Body of pancreas (tissue), 4 donors: ENCODE results near the gene DNER. TPM values are rescaled to one million over a fixed set of nuclear protein-coding genes. Genes with fewer than 3 reads are reported as not detected.

ENCODE experiments used
- ATAC-seq: fragments of 150-250 bp; one replicate; pipeline ENCODE4 v1.9.1; 2016
- DNase-seq, 4 donors: peaks; one replicate each; pipeline ENCODE4 v3.0.0-alpha.2; 2019
- H3K27ac ChIP-seq, 4 donors: fragments of 200-600 bp; sonication (generic); 1 replicate in 3 of 4; 2 replicates in 1 of 4; pipeline versions ENCODE4 v1.5.1 to v1.6.1; 2016 to 2019; ENCODE audit warnings: mild to moderate bottlenecking in 1 of 4, mixed read lengths in 1 of 4, moderate library complexity in 1 of 4
- H3K27me3 ChIP-seq, 2 donors: fragments of 200-600 bp; sonication (generic); one replicate each; pipeline ENCODE4 v1.6.0; 2016; ENCODE audit warnings: mild to moderate bottlenecking in 1 of 2
- H3K36me3 ChIP-seq, 2 donors: fragments of 200-600 bp; sonication (generic); replicated peaks in 1 of 2; 2 replicates each; pipeline ENCODE4 v1.5.1; 2016; ENCODE audit warnings: low read depth in 2 of 2; ENCODE audit not compliant: insufficient read depth in 1 of 2
- H3K4me1 ChIP-seq: fragments of 200-600 bp; sonication (generic); one replicate; pipeline ENCODE4 v1.6.0; 2016
- H3K4me3 ChIP-seq, 2 donors: fragments of 200-600 bp; sonication (generic); 1 replicate in 1 of 2; 2 replicates in 1 of 2; pipeline ENCODE4 v1.5.1; 2016 to 2019
- H3K9me3 ChIP-seq, 3 donors: fragments of 200-600 bp; sonication (generic); 1 replicate in 2 of 3; 2 replicates in 1 of 3; pipeline ENCODE4 v1.5.1; 2016
- CTCF ChIP-seq, 7 experiments: fragments of 450-650 bp in 4 of 7; fragments of 200-600 bp in 3 of 7; sonication (generic) in 3 of 7; IDR thresholded peaks; one replicate each; pipeline ENCODE4 v1.5.1; 2016 to 2019; ENCODE audit warnings: antibody characterized with exemption in 7 of 7
- POLR2A ChIP-seq, 3 donors: fragments of 450-650 bp; IDR thresholded peaks; one replicate each; pipeline ENCODE4 v1.6.1; 2016; ENCODE audit warnings: antibody characterized with exemption in 3 of 3, mild to moderate bottlenecking in 2 of 3
- WGBS, 2 donors: methylation state at CpG; one replicate each; pipeline ENCODE4 v1.1.5; 2017; 5-methylcytosine and 5-hydroxymethylcytosine counted together
- intact Hi-C: fragments of 100-400 bp; cut with DNase I; formaldehyde crosslinking; loops from one replicate; pipeline ENCODE4 v1.15.1; 2023
- total RNA-seq, 2 donors: library from RNA; depleted of rRNA; stranded (reverse); fragments of >200 nt; gene quantifications; one replicate each; pipeline ENCODE4 v1.1.0, GENCODE V29; 2016

The DNER gene
- total RNA-seq, 2 donors from 2014 or later, result 0.78 to 1.3 TPM

DNA sequence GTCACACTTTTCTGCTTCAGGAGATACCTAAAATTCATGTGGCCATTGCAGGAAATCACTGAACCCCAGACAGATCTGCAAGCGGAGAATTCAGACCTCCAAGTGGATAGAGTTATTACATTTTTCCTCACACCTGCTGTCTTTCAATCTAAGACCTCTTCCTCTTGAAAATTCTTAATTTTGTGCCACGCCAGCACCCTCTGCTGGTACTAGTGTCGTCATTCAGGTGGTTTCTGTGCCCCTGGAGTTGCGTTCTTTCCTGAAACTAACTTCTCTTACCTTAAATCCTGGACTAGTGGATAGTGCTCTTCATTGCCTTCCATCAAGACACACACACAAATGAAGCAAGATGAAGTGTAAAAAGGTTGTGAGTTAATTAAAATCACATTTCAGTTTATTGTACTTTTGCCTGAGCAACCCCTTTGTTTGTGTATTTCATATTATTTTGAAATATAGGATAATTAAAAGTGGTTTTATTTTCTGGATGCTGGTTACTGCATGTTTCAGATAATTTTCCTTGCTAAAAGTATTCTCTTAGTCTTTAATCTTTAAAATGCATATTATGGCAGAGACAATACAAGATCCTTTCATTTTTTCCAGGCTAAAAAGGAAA lies 1.6 kb upstream of the DNER start:
- TF ChIP-seq POLR2A (IDR thresholded peaks at IDR 0.05), result no peak
- TF ChIP-seq CTCF (IDR thresholded peaks at IDR 0.05), result peak in 5 of 7 experiments; percentile 10 to 52 (median 34)
- Histone ChIP-seq H3K27ac (no peak overlapping the region), H3K4me3 (no peak overlapping the region), H3K4me1 (peaks cover 18% of the 10 kb centered on the region), H3K36me3 (no peaks in the 10 kb centered on the region), H3K27me3 (peaks cover 0 to 17% of the 10 kb centered on the region in 2 donors), H3K9me3 (no peaks in the 10 kb centered on the region)
- peak in 3 of 4 donors; percentile 33 to 49 (median 46) for DNase-seq
- intact Hi-C loops, result no loop called here
- 9 to 20% methylated on average over 4 of the region's 4 CpGs for WGBS, 2 donors
- no peak for ATAC-seq

DNA sequence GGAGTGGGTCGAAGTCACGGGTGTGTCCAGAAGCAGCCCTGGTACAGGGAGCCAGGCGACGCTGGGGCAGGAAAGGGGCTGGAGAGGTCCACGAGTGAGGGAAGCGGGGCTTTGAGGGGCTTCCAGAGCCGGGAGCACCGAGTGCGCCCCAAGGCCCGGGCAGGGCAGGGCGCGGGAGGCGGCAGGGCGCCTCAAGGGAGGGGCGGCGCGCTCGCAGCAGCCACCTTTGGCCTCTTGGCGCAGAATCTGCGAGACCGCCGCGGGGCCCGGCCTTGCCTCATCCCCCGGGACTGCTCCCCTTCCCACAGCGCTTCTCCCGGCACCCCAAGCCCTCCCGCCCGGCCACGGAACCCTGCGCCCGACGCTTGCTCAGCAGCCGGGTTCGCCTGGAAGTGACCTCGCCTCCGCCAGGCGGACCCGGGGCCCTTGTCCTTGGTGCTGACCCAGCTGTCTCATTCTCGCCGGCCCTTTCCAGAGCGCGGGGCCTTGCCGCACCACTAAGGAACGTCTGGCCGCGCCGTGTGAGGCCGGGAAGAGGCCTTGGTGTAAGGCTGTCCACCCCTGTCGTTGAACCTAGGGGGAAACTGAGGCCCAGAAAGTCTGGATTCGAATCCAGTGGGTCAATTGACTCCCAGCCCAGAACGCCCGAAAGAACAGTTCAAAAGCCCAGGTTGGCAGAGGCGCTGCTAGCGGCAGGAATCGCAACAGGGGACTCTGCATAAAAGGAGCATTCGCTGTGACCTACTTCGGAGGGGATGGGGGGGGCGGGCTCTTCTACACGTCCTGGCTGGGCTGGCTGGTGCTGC lies 584 bp upstream of the DNER start:
- H3K27me3 ChIP-seq, result peaks cover 0 to 17% of the 10 kb centered on the region in 2 donors

DNA sequence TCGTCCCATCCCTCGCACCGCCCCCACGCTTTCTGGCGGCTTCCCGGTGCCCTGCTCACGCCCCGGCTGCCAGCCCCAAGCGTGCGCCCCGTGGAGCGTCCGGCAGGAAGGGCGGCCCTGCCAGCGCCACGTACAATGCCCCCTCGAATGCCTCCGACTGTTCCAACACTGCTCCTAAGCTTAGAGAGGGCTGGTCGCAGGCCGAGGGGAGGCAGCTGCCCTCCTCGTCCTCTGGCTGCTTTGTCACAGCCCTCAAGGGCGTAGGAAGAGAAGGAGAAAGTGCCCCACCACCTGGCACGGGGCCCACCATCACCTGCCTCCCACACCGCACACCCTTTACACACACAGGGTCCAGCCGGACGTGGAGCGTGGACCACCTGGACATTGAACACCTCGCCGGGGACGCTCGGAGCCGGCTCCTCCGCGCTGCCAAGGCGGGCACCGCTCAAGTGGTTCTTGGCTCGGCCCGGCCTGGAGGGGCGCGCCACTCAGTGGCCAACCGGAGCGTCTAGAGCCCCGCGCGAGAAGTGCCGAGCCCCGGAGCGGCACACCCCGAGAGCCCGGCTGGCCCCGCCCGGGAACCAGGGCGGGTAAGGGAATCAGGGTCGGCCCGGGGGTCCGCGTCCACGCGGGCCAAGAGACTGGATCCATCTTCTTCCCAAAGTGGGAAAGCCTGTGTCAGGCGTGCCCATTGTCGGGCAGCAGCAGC lies 830 bp downstream of the DNER start:
- peak in 1 of 4 donors; percentile 13 for DNase-seq
- no peak for TF ChIP-seq POLR2A (IDR thresholded peaks at IDR 0.05)
- TF ChIP-seq CTCF (IDR thresholded peaks at IDR 0.05), result no peak
- no peaks in the 10 kb centered on the region for H3K9me3 ChIP-seq
- WGBS, 2 donors, result 2 to 8% methylated on average over 27 to 60 of the region's 61 CpGs
- intact Hi-C loops, result no loop called here
- H3K4me1 ChIP-seq, result peaks cover 18% of the 10 kb centered on the region
- no peak overlapping the region for H3K27ac ChIP-seq
- ATAC-seq, result no peak
- H3K27me3 ChIP-seq, result peaks cover 0 to 17% of the 10 kb centered on the region in 2 donors
- H3K4me3 ChIP-seq, result no peak overlapping the region
- H3K36me3 ChIP-seq, result no peaks in the 10 kb centered on the region

More for the DNA sequence above, 584 bp upstream of the DNER start:
- DNase-seq (peak; percentile 62 to 73 (median 64)), ATAC-seq (peak; percentile 86)
- Histone ChIP-seq H3K9me3 (no peaks in the 10 kb centered on the region), H3K27ac (no peak overlapping the region), H3K4me3 (no peak overlapping the region), H3K4me1 (peaks cover 18% of the 10 kb centered on the region), H3K36me3 (no peaks in the 10 kb centered on the region)
- 2% methylated on average over 24 to 60 of the region's 60 CpGs for WGBS, 2 donors
- intact Hi-C loops, result no loop called here
- no peak for TF ChIP-seq POLR2A (IDR thresholded peaks at IDR 0.05)
- peak in 1 of 7 experiments; percentile 22 for TF ChIP-seq CTCF (IDR thresholded peaks at IDR 0.05)

DNA sequence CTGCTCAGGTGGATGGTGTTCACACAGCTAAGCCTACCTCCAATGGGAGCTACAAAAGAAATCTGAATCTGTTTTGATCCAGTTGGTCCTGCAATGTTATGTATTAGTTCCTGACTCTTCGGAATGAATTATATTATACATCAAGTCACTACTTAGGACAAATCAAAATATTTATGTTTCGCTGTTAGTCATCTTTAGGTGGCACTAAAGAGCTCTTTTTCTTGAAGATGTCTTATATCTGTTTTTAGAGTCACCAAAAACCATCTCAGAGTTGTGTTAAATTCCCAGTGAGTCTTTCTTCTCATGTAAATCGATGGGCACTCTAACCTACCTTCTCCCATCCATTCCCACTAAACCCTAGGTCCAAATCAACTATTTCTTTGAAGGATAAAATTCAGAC lies 2.2 kb downstream of the DNER start:
- peaks cover 0 to 17% of the 10 kb centered on the region in 2 donors for H3K27me3 ChIP-seq
- no peak overlapping the region for H3K27ac ChIP-seq
- H3K9me3 ChIP-seq, result no peaks in the 10 kb centered on the region
- intact Hi-C loops, result no loop called here
- TF ChIP-seq CTCF (IDR thresholded peaks at IDR 0.05) (no peak), POLR2A (IDR thresholded peaks at IDR 0.05) (no peak)
- ATAC-seq (no peak), DNase-seq (no peak)
- no peaks in the 10 kb centered on the region for H3K36me3 ChIP-seq
- 80 to 92% methylated on average over 3 of the region's 3 CpGs for WGBS, 2 donors
- H3K4me3 ChIP-seq, result no peak overlapping the region
- peaks cover 18% of the 10 kb centered on the region for H3K4me1 ChIP-seq
